Natural killer cell (primary cell): ENCODE measurements around the gene LMO7. TPM values are rescaled to one million over a fixed set of nuclear protein-coding genes. Genes with fewer than 3 reads are reported as not detected.

Experiments used
- ATAC-seq, 3 donors: fragments of 150-1000 bp in 2 of 3; fragments of 200-7000 bp in 1 of 3; cut with Tn5 transposase; 1 replicate in 1 of 3; 2 replicates in 2 of 3; pipeline ENCODE4 v1.10.0; 2021; ENCODE audit warnings: mild to moderate bottlenecking in 2 of 3, moderate library complexity in 2 of 3
- DNase-seq, 2 donors: peaks; one replicate each; pipeline versions ENCODE4 v3.0.0 to v3.0.0-alpha.2; 2013 to 2021; ENCODE audit warnings: mixed read lengths in 1 of 2
- H3K27ac ChIP-seq: one replicate; pipeline ENCODE4 v1.5.1; 2013; ENCODE audit warnings: mild to moderate bottlenecking, low read length
- H3K27me3 ChIP-seq: one replicate; pipeline ENCODE4 v1.6.1; 2013; ENCODE audit warnings: low read length; ENCODE audit not compliant: control insufficient read depth, insufficient read depth
- H3K36me3 ChIP-seq: one replicate; pipeline ENCODE4 v1.6.1; 2013; ENCODE audit warnings: low read length; ENCODE audit not compliant: control insufficient read depth, insufficient read depth
- H3K4me1 ChIP-seq: one replicate; pipeline ENCODE4 v1.6.1; 2013; ENCODE audit warnings: low read length; ENCODE audit not compliant: control insufficient read depth, insufficient read depth
- H3K4me3 ChIP-seq: one replicate; pipeline ENCODE4 v1.5.1; 2013; ENCODE audit warnings: low read length
- H3K9me3 ChIP-seq: one replicate; pipeline ENCODE4 v1.6.1; 2013; ENCODE audit warnings: low read length; ENCODE audit not compliant: control insufficient read depth, insufficient read depth
- H3K27ac Mint-ChIP-seq, 2 donors: one replicate each; pipeline ENCODE4 v1.8.0; 2022; ENCODE audit warnings: mild to moderate bottlenecking in 2 of 2, mixed read lengths in 2 of 2, moderate library complexity in 1 of 2
- H3K27me3 Mint-ChIP-seq, 2 donors: one replicate each; pipeline ENCODE4 v1.8.0; 2022; ENCODE audit warnings: low read depth in 2 of 2, mixed read lengths in 2 of 2
- H3K36me3 Mint-ChIP-seq: one replicate; pipeline ENCODE4 v1.8.0; 2022; ENCODE audit warnings: mixed read lengths
- H3K4me1 Mint-ChIP-seq, 2 donors: one replicate each; pipeline ENCODE4 v1.8.0; 2022; ENCODE audit warnings: mixed read lengths in 2 of 2
- H3K4me3 Mint-ChIP-seq: one replicate; pipeline ENCODE4 v1.8.0; 2022; ENCODE audit warnings: mild to moderate bottlenecking, moderate library complexity, mixed read lengths
- H3K9me3 Mint-ChIP-seq, 2 donors: one replicate each; pipeline ENCODE4 v1.8.0; 2022; ENCODE audit warnings: mixed read lengths in 2 of 2
- CTCF ChIP-seq: fragments of 200-600 bp; IDR thresholded peaks from one replicate; pipeline ENCODE4 v1.8.0; 2022; ENCODE audit warnings: antibody characterized with exemption
- WGBS: methylation state at CpG from one replicate; pipeline ENCODE4 v1.1.7; 2013; ENCODE audit warnings: missing lambda C conversion rate; ENCODE audit not compliant: insufficient coverage; 5-methylcytosine and 5-hydroxymethylcytosine counted together
- intact Hi-C: fragments of 100-400 bp; cut with micrococcal nuclease; formaldehyde crosslinking; loops from one replicate; pipeline ENCODE4 v1.14.2; 2022
- total RNA-seq, 4 donors: library from RNA; stranded (reverse); fragments of 120-200 nt in 1 of 4; gene quantifications; one replicate each; pipeline versions ENCODE4 v1.2.3 to v1.2.4, GENCODE V29; 2013 to 2022

LMO7 gene
- total RNA-seq, 3 donors from 2014 or later (not counting 1 experiment from before 2014, with no cell fraction given), result 5.5 to 10.4 (median 7.9) TPM

- no peaks in the 10 kb centered on the region for H3K9me3 Mint-ChIP-seq
- no peaks in the 10 kb centered on the region for H3K4me1 Mint-ChIP-seq
- no peaks in the 10 kb centered on the region for H3K36me3 Mint-ChIP-seq
- H3K4me3 ChIP-seq, result no peak overlapping the region
- no peak overlapping the region for H3K27ac Mint-ChIP-seq
- H3K4me1 ChIP-seq, result no peaks in the 10 kb centered on the region
- no peaks in the 10 kb centered on the region for H3K9me3 ChIP-seq
- H3K27me3 ChIP-seq, result no peaks in the 10 kb centered on the region
- H3K27me3 Mint-ChIP-seq, result no peaks in the 10 kb centered on the region
- no peak for TF ChIP-seq CTCF
- no peaks in the 10 kb centered on the region for H3K36me3 ChIP-seq
- DNase-seq (no peak), ATAC-seq (no peak)
- intact Hi-C loops, result no loop called here
- H3K27ac ChIP-seq, result no peak overlapping the region
- no peak overlapping the region for H3K4me3 Mint-ChIP-seq
Measured at GRCh38 chr13:75687150-75687763, 51.1 kb downstream of the LMO7 start.

GRCh38 chr13:75689686-75690085 is 53.6 kb downstream of the LMO7 start:
- WGBS, result 97% methylated on average over 5 of the region's 5 CpGs
- H3K4me3 Mint-ChIP-seq, result no peak overlapping the region
- no peak for TF ChIP-seq CTCF

GRCh38 chr13:75690607-75691006 is 54.5 kb downstream of the LMO7 start:
- Histone ChIP-seq H3K9me3 (no peaks in the 10 kb centered on the region), H3K4me3 (no peak overlapping the region), H3K27ac (no peak overlapping the region), H3K27me3 (no peaks in the 10 kb centered on the region), H3K36me3 (no peaks in the 10 kb centered on the region), H3K4me1 (no peaks in the 10 kb centered on the region)
- Mint-ChIP-seq H3K4me1 (no peaks in the 10 kb centered on the region), H3K27ac (no peak overlapping the region), H3K4me3 (no peak overlapping the region), H3K36me3 (no peaks in the 10 kb centered on the region), H3K27me3 (no peaks in the 10 kb centered on the region), H3K9me3 (no peaks in the 10 kb centered on the region)
- intact Hi-C loops, result no loop called here
- WGBS, result 100% methylated on average over 1 of the region's 1 CpG
- DNase-seq, result no peak
- no peak for TF ChIP-seq CTCF
- ATAC-seq, result no peak

More at GRCh38 chr13:75689686-75690085, 53.6 kb downstream of the LMO7 start:
- no peaks in the 10 kb centered on the region for H3K4me1 ChIP-seq
- ATAC-seq (no peak), DNase-seq (no peak)
- no peaks in the 10 kb centered on the region for H3K9me3 ChIP-seq
- H3K27me3 ChIP-seq, result no peaks in the 10 kb centered on the region
- no peaks in the 10 kb centered on the region for H3K27me3 Mint-ChIP-seq
- H3K36me3 ChIP-seq, result no peaks in the 10 kb centered on the region
- H3K4me1 Mint-ChIP-seq, result no peaks in the 10 kb centered on the region
- no peaks in the 10 kb centered on the region for H3K9me3 Mint-ChIP-seq
- intact Hi-C loops, result no loop called here
- H3K27ac Mint-ChIP-seq, result no peak overlapping the region
- H3K27ac ChIP-seq, result no peak overlapping the region
- H3K36me3 Mint-ChIP-seq, result no peaks in the 10 kb centered on the region
- no peak overlapping the region for H3K4me3 ChIP-seq

- H3K36me3 Mint-ChIP-seq, result no peaks in the 10 kb centered on the region
- Histone ChIP-seq H3K9me3 (no peaks in the 10 kb centered on the region), H3K4me3 (no peak overlapping the region), H3K36me3 (no peaks in the 10 kb centered on the region), H3K27me3 (no peaks in the 10 kb centered on the region), H3K4me1 (no peaks in the 10 kb centered on the region), H3K27ac (no peak overlapping the region)
- TF ChIP-seq CTCF, result no peak
- DNase-seq, result no peak
- H3K9me3 Mint-ChIP-seq, result no peaks in the 10 kb centered on the region
- intact Hi-C loops, result no loop called here
- ATAC-seq, result no peak
- WGBS, result 83% methylated on average over 1 of the region's 1 CpG
- no peak overlapping the region for H3K4me3 Mint-ChIP-seq
- H3K27me3 Mint-ChIP-seq, result no peaks in the 10 kb centered on the region
- no peak overlapping the region for H3K27ac Mint-ChIP-seq
- H3K4me1 Mint-ChIP-seq, result no peaks in the 10 kb centered on the region
Measured at GRCh38 chr13:75691183-75691582, 55.1 kb downstream of the LMO7 start.
